Testis (tissue), 2 donors: ENCODE results near the gene PTPRD.

Source experiments
- POLR2A ChIP-seq: fragments of 450-650 bp; IDR thresholded peaks from one replicate; pipeline ENCODE4 v1.6.1; 2017; ENCODE audit warnings: antibody characterized with exemption, mild to moderate bottlenecking, moderate library complexity
- TF ChIP-seq, protein P1 (sequence below), 3 experiments: fragments of 450-650 bp in 2 of 3; fragments of 200-600 bp in 1 of 3; sonication (generic) in 1 of 3; IDR thresholded peaks; one replicate each; pipeline ENCODE4 v1.5.1; 2016 to 2019; ENCODE audit warnings: antibody characterized with exemption in 3 of 3, mild to moderate bottlenecking in 2 of 3, moderate library complexity in 1 of 3

DNA sequence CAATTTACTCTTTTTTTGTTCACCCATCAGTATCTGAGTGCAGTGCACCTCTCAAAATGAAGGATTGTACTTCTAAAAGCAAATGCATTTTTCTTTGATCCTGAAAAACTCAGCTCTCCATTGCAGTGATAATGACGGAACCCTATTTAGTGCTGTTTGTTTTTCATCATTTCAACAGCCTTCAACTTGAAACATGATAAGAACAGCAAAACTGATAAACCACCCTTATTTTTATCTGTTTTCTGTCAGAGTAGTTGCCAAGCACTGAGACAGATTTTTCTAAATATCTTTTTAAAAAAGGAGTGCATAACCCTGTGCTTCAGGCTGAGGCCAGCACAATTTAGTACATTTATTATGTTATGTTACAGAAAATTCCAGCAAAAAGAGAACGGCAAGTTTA, 2263.4 kb downstream of the PTPRD start:
- TF ChIP-seq, protein P1, sequence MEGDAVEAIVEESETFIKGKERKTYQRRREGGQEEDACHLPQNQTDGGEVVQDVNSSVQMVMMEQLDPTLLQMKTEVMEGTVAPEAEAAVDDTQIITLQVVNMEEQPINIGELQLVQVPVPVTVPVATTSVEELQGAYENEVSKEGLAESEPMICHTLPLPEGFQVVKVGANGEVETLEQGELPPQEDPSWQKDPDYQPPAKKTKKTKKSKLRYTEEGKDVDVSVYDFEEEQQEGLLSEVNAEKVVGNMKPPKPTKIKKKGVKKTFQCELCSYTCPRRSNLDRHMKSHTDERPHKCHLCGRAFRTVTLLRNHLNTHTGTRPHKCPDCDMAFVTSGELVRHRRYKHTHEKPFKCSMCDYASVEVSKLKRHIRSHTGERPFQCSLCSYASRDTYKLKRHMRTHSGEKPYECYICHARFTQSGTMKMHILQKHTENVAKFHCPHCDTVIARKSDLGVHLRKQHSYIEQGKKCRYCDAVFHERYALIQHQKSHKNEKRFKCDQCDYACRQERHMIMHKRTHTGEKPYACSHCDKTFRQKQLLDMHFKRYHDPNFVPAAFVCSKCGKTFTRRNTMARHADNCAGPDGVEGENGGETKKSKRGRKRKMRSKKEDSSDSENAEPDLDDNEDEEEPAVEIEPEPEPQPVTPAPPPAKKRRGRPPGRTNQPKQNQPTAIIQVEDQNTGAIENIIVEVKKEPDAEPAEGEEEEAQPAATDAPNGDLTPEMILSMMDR (IDR thresholded peaks at IDR 0.05), result no peak
- no peak for TF ChIP-seq POLR2A
